ENCODE results near the gene DGCR6L.
"Not testable (repeated sequence)": the region's sequence is repeated elsewhere in the genome, so short reads cannot be mapped to it uniquely, and the experiment has no call there.

DGCR6L gene

DNA sequence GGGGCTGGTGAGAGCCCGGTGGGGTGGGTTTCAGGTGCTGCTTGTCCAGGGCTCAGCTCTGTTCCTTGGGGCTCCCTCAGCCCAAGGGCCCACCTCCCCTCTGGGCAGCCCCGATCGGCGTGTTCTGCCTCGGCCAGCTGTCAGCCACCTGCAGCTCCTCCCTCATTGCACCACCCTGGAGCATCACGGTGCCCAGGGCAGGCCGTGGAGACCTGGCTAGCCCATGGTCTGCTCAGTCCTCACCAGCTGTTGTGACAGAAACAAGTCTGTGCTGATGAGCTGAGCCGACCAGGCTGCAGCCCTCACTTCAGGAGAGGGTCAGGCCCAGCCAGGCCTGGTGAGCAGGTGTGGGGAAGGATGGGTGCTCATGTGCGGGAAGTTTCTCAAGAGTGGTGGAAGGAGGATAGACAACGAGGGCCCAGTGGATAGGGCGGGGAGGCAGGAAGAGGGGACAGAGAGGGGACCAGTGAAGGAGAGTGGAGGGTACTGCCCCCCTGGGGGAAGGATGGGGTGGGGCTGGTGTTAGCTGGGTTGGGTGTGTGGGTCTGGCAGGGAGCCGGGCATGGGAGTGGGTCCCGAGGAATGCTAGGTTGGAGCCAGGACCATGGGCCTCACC lies 35.3 kb downstream of the DGCR6L start:
- no peak overlapping the region for H3K4me3 ChIP-seq (replicated peaks in 1 of 2; ENCODE audit: low read depth in 2 of 2, low read length in 2 of 2)
- TF ChIP-seq, protein P1, sequence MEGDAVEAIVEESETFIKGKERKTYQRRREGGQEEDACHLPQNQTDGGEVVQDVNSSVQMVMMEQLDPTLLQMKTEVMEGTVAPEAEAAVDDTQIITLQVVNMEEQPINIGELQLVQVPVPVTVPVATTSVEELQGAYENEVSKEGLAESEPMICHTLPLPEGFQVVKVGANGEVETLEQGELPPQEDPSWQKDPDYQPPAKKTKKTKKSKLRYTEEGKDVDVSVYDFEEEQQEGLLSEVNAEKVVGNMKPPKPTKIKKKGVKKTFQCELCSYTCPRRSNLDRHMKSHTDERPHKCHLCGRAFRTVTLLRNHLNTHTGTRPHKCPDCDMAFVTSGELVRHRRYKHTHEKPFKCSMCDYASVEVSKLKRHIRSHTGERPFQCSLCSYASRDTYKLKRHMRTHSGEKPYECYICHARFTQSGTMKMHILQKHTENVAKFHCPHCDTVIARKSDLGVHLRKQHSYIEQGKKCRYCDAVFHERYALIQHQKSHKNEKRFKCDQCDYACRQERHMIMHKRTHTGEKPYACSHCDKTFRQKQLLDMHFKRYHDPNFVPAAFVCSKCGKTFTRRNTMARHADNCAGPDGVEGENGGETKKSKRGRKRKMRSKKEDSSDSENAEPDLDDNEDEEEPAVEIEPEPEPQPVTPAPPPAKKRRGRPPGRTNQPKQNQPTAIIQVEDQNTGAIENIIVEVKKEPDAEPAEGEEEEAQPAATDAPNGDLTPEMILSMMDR (IDR thresholded peaks at IDR 0.05; ENCODE audit: low read depth, low read length), result no peak
- DNase-seq (ENCODE audit: low read depth in 2 of 2), result no peak

DNA sequence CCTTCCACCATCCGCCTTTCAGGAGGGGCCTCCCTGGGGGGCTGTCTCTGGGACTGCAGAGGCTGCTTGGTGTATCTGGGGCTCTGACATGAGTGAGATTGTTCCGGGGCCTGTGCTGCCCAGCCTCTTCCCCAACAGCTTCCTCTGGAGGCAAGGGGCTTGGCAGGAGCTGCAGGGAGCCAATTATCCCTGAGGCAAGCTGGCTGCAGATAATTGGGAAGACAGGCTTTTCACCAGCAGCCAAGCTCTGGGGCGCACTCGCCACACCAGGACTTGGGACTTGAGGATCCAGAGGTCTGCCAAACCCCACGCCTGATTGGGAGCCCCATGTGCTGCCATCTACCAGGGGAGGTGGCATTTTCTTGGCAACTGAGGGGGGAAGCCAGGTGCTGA lies 36.2 kb downstream of the DGCR6L start:
- TF ChIP-seq, protein P1 (IDR thresholded peaks at IDR 0.05; ENCODE audit: low read depth, low read length), result no peak
- H3K4me3 ChIP-seq (replicated peaks in 1 of 2; ENCODE audit: low read depth in 2 of 2, low read length in 2 of 2), result no peak overlapping the region
- DNase-seq (ENCODE audit: low read depth in 2 of 2), result no peak

GRCh38 chr22:20282901-20283673 lies 36.8 kb downstream of the DGCR6L start:
- DNase-seq (ENCODE audit: low read depth in 2 of 2), result no peak
- TF ChIP-seq, protein P1 (IDR thresholded peaks at IDR 0.05; ENCODE audit: low read depth, low read length), result no peak
- no peak overlapping the region for H3K4me3 ChIP-seq (replicated peaks in 1 of 2; ENCODE audit: low read depth in 2 of 2, low read length in 2 of 2)

DNA sequence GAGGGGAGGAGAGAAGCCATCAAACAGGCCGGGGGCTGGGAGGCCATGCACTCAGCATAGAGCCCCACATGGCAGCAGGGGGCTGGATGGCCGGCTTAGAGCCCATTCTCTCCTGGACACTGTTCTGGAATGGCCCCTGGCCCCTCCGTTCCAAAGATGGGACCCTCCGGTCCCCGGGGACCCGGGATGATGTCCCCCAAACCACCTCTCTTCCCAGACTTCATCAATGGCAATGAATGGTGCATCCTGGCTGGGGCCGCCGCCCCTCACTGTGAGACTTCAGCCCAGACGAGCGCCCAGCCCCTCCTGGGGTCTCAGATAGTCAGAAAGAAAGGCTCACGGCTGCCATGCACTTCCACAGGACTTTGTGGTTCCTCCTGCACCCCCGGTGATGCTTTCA lies 38.0 kb downstream of the DGCR6L start:
- H3K4me3 ChIP-seq (replicated peaks in 1 of 2; ENCODE audit: low read depth in 2 of 2, low read length in 2 of 2), result no peak overlapping the region
- DNase-seq (ENCODE audit: low read depth in 2 of 2), result no peak
- TF ChIP-seq, protein P1 (IDR thresholded peaks at IDR 0.05; ENCODE audit: low read depth, low read length), result no peak

- not testable (repeated sequence) for DNase-seq (ENCODE audit: low read depth in 2 of 2); H3K4me3 ChIP-seq (replicated peaks in 1 of 2; ENCODE audit: low read depth in 2 of 2, low read length in 2 of 2)
Observed at GRCh38 chr22:20281473-20281872, 38.4 kb downstream of the DGCR6L start.

- TF ChIP-seq, protein P1 (IDR thresholded peaks at IDR 0.05; ENCODE audit: low read depth, low read length), result no peak
- H3K4me3 ChIP-seq (replicated peaks in 1 of 2; ENCODE audit: low read depth in 2 of 2, low read length in 2 of 2), result no peak overlapping the region
- no peak for DNase-seq (ENCODE audit: low read depth in 2 of 2)
Observed at GRCh38 chr22:20280866-20281265, 39.0 kb downstream of the DGCR6L start.

GRCh38 chr22:20280163-20280562 lies 39.7 kb downstream of the DGCR6L start:
- not testable (repeated sequence) for DNase-seq (ENCODE audit: low read depth in 2 of 2); H3K4me3 ChIP-seq (replicated peaks in 1 of 2; ENCODE audit: low read depth in 2 of 2, low read length in 2 of 2)
